ENCODE data around the gene PDCD6IP.

Gene PDCD6IP

GRCh38 chr3:33810545-33810944 is 12.1 kb downstream of the PDCD6IP start:
- TF ChIP-seq CTCF (IDR thresholded peaks at IDR 0.05; ENCODE audit: low read depth, low read length), result no peak
- H3K4me3 ChIP-seq (ENCODE audit: low read depth, low read length), result no peak overlapping the region

- TF ChIP-seq CTCF (IDR thresholded peaks at IDR 0.05; ENCODE audit: low read depth, low read length), result no peak
- H3K4me3 ChIP-seq (ENCODE audit: low read depth, low read length), result no peak overlapping the region
Observed at GRCh38 chr3:33821989-33822388, 23.6 kb downstream of the PDCD6IP start.

- no peak overlapping the region for H3K4me3 ChIP-seq (ENCODE audit: low read depth, low read length)
- TF ChIP-seq CTCF (IDR thresholded peaks at IDR 0.05; ENCODE audit: low read depth, low read length), result no peak
Observed at GRCh38 chr3:33823821-33824220, 25.4 kb downstream of the PDCD6IP start.

- TF ChIP-seq CTCF (IDR thresholded peaks at IDR 0.05; ENCODE audit: low read depth, low read length), result no peak
- H3K4me3 ChIP-seq (ENCODE audit: low read depth, low read length), result no peak overlapping the region
Observed at GRCh38 chr3:33825111-33825510, 26.7 kb downstream of the PDCD6IP start.

- H3K4me3 ChIP-seq (ENCODE audit: low read depth, low read length), result no peak overlapping the region
- no peak for TF ChIP-seq CTCF (IDR thresholded peaks at IDR 0.05; ENCODE audit: low read depth, low read length)
Observed at GRCh38 chr3:33826206-33826605, 27.8 kb downstream of the PDCD6IP start.

GRCh38 chr3:33826688-33827087 is 28.3 kb downstream of the PDCD6IP start:
- TF ChIP-seq CTCF (IDR thresholded peaks at IDR 0.05; ENCODE audit: low read depth, low read length), result no peak
- H3K4me3 ChIP-seq (ENCODE audit: low read depth, low read length), result no peak overlapping the region

GRCh38 chr3:33829720-33830119 is 31.3 kb downstream of the PDCD6IP start:
- no peak overlapping the region for H3K4me3 ChIP-seq (ENCODE audit: low read depth, low read length)
- no peak for TF ChIP-seq CTCF (IDR thresholded peaks at IDR 0.05; ENCODE audit: low read depth, low read length)
